Stimulated activated CD4-positive, alpha-beta T cell treated with anti-CD3 and anti-CD28 coated beads, Interleukin-15, amount 100 ng/mL, for 48 hours (primary cell): ENCODE measurements around the gene NHSL1.

ENCODE experiments used
- DNase-seq, 2 donors: peaks; one replicate each; pipeline ENCODE4 v3.0.0-alpha.2; 2020; ENCODE audit warnings: low read depth in 2 of 2

Gene NHSL1

GRCh38 chr6:138401960-138402837 lies 97.1 kb downstream of the NHSL1 start:
- DNase-seq: no peak

DNA sequence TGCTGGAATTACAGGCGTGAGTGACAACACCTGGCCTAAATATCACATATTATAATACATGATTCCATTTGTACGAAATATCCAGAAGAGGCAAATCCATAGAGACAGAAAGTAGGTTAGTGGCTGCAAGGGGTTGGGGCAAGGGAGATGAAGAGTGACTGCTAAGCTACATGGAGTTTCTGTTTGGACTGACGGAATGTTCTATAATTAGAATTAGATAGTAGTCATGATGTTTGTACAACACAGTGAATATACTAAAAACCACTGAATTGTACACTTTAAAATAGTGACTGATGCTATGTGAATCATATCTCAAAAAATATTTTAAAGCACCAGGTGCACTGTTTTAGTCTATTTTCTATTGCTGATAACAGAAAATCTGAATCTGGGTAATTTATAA lies 99.0 kb downstream of the NHSL1 start:
- no peak for DNase-seq

DNA sequence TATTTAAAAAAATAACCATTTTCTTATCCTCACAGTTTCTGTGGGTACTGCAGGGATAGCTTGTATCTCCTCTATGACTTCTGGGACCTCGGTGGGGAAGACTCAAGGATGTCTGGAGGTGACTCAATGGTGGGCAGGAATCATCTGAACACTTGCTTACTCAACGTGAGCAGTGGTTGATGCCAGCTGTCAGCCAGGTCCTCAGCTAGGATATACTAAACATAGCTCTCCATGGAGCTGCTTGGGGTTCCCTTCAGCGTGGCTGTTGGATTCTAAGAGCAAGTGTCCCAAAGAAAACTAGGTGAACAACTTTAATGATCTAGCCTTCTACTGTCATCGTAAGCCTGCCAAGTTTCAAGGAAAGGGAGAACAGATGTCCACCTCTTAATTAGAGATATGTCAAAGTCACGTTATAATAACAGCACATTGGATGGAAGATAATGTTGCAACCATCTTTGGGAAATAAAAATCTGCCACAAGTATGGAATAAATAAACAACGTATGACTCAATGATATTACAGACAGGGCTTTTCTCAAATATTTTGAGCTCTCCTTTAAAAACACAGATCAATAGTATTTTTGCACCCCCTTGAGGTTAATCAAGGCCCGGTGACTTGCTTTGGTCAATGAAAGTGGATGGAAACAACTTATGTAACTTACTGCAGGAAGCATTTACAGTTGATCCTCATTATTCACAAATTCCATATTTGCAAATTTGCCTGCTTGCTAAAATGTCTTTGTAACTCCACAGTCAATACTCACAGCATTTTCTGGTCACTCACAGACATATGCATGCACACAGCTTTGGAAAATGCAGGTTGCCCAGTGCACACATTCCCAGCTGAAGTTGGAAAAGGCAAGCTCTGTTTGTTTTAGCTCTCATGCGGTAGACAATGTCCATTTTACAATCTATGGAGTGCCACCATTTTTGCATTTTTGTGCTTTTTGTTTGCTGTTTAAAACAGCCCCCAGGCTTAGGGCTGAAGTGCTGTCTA lies 101.9 kb downstream of the NHSL1 start:
- DNase-seq: no peak

GRCh38 chr6:138396709-138397108 lies 102.6 kb downstream of the NHSL1 start:
- no peak for DNase-seq

DNA sequence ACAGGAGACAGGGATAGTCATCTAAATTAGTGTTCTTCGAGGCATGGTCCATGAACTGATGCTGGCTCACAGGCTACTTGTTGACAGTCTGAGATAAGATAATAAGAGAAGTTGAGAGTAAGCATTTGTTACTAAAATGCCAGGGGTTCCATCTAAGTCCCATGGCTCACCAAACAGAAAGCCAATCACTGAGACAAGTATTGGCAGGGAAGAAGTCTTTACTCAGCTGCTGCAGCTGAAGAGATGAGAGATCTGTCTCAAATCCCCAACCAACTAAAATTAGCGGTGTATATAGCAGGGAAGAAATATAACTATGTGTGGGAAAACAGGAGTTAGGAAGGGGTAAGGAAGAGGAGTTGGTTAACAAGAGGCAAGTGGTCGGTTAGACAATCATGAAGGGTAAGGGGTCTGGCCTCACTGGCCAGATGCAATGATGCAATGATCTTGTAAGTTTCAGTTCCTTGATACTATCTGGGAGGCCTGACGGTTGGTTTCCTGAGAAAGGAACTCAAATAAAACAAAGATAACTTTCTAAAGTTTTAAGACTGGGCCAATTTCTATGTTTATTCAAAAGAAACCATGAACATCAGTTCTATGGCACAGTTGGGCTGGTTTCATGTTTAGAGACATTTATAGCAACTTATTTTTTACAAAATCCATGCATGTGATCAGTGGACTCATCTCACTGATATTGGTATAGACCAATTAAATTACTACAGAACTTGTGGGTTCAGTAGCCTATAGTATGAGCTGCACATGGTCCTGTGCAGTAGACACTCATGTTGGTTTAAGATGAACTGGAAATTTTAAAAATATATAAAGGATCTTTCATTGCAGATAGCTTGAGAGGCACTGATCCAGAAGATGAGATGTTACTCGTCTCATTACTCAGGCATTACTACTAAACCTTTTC lies 105.2 kb downstream of the NHSL1 start:
- no peak for DNase-seq

DNA sequence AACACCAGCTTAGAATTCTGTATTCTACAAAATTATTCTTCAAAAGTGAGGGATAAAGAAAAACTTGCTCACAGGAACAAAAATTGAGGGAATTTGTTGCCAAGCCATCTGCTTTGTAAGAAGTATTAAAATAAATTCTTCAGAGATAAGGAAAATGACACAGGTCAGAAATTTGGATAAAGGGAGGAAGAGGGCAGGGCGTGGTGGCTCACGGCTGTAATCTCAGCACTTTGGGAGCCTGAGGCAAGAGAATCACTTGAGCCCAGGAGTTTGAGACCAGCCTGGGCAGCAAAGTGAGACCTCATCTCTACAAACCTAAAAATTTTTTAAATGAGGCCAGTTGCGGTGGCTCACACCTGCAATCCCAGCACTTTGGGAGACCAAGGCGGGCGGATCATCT lies 109.7 kb downstream of the NHSL1 start:
- no peak for DNase-seq

DNA sequence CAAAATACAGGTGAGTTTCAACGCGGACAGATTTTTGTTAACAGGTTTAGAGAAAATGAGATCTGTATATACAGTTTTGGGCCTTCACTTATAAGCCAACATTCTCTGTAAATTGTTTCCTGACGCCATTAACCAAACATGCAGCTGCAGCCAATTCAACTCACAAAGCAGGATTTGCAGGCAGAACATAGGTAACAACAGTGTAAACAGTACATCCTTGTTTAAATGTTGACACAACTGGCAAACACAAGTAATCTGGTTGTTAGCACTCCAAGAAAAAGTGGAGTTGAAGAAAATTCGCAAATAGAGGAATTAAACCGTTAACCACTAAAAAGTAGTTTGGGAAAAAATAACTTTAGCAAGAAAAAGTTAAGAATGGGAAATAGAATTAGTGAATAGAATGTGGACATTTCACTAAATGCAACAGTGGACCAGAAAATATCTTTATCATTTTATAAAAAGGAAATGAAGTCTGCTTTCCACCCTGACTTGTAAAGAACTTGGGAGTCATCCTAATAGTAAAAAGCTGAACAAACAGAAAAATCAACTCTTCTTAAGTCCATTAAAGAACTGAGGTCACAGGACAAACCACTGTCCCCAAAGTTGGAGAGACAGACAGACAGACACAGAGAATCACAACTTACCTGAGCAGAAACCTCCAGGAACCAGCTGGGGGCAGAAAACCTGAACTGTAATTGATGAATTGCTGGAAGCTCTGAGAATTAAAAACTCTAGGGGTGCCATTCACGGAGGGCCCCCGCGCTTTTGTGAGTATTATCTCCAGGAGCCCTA lies 111.5 kb downstream of the NHSL1 start:
- no peak for DNase-seq

GRCh38 chr6:138386897-138387296 lies 112.4 kb downstream of the NHSL1 start:
- no peak for DNase-seq

DNA sequence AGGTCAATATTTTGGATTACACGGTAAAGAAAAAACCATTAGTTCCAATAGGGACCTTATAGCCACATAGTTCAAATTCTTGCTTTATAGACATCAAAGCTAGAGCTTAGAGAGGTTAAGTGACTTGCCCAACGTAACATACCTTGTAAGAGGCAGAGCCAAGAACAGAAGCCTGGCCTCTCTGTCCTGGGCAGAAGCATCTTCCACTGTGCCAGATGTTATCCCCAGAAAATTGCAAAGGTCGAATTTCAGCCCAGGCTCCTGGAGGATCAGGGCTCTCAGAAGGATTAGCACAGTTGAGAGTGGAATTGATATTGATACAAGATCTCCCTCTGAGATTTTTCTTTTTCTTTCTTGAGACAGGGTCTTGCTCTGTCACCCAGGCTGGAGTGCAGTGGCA lies 115.5 kb downstream of the NHSL1 start:
- no peak for DNase-seq

- no peak for DNase-seq
Measured at GRCh38 chr6:138382498-138383265, 116.6 kb downstream of the NHSL1 start.

GRCh38 chr6:138378463-138378862 lies 120.8 kb downstream of the NHSL1 start:
- DNase-seq: no peak

- no peak for DNase-seq
Measured at GRCh38 chr6:138377844-138378243, 121.5 kb downstream of the NHSL1 start, which contains the start of gene SMIM28. TSS of gene SMIM28 (plus strand) at chr6:138377905. CDS start at chr6:138378073, 168 bp downstream.

- no peak for DNase-seq
Measured at GRCh38 chr6:138377042-138377441, 122.3 kb downstream of the NHSL1 start.

- DNase-seq: no peak
Measured at GRCh38 chr6:138374815-138375214, 124.5 kb downstream of the NHSL1 start.

DNA sequence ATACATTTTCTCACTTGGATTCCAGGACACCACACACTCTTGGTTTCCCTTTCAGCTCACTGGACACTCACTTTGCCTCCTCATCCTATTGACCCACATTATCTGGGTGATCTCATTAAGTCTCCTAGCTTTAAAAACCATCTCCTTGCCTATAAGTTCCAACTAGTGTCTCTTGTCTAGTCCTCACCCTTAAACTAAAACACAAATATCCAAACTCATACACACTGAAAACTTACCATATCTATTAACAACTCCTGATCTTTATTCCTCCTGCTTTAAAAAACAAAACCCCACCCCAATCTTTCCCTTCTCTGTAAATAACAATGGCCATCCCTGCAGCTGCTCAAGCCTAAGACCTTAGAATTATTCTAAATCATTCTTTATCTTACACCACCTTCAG lies 125.1 kb downstream of the NHSL1 start:
- no peak for DNase-seq

GRCh38 chr6:138372711-138373463 lies 126.4 kb downstream of the NHSL1 start:
- no peak for DNase-seq
